ENCODE data around the gene VPS13C.

The VPS13C gene

GRCh38 chr15:62071711-62072308, 11.6 kb upstream of the VPS13C start:
- peak; percentile 59 for TF ChIP-seq CTCF (conservative IDR thresholded peaks at IDR 0.05; ENCODE audit: low read depth, low read length)
- DNase-seq (ENCODE audit: low read depth) = peak; percentile 71
- no peak overlapping the region for H3K4me3 ChIP-seq (ENCODE audit: low read depth, low read length)

DNA sequence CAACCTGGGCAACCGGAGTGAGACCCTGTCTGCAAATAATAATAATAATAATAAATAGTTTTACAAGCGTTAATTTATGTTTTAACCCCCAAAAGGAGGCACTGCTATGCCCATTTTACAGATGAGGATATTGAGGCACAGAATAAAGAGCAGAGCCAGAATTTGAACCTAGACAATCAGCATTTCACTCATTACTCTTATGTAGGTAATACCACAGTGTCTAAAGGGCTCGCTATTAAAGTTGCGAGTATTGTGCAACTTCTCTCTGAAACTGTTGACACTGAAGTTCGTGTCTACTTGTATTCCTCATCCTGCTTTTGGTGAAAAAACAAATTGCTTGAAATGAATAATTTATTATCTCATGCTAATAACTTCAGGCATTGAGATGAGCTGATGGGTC, 9.3 kb upstream of the VPS13C start:
- no peak for DNase-seq (ENCODE audit: low read depth)
- no peak overlapping the region for H3K4me3 ChIP-seq (ENCODE audit: low read depth, low read length)
- TF ChIP-seq CTCF (conservative IDR thresholded peaks at IDR 0.05; ENCODE audit: low read depth, low read length) = no peak

- no peak for TF ChIP-seq CTCF (conservative IDR thresholded peaks at IDR 0.05; ENCODE audit: low read depth, low read length)
- DNase-seq (ENCODE audit: low read depth) = no peak
- H3K4me3 ChIP-seq (ENCODE audit: low read depth, low read length) = no peak overlapping the region
Observed at GRCh38 chr15:62068810-62069167, 8.5 kb upstream of the VPS13C start.

DNA sequence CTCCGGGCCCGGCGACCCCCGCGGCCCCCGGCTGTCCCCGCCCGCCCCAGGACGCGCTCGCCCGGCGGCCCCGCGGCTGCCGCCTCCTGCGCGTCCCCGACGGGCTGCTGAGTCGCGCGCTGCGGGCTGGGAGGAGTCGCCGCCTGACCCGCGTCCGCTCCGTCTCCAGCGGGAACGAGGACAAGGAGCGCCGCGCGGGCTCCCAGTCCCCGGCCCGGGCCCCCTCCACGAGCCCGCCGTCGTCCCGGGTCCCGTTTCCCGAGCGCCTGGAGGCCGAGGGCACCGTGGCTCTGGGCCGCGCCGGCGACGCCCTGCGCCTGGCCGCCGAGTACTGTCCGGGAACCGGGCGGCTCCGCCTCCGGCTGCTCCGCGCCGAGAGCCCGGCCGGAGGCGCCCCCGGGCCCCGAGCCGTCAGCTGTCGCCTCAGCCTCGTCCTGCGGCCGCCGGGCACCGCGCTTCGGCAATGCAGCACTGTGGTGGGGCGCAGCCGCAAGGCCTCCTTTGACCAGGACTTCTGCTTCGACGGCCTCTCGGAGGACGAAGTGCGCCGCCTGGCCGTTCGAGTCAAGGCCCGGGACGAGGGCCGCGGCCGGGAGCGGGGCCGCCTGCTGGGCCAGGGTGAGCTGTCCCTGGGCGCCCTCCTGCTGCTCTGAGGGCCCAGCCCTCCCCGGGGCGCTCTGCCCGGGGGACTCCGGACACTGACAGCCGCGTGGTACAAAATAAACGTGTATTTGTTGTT, 8.0 kb upstream of the VPS13C start:
- no peak for DNase-seq (ENCODE audit: low read depth)
- TF ChIP-seq CTCF (conservative IDR thresholded peaks at IDR 0.05; ENCODE audit: low read depth, low read length) = peak; percentile 2
- H3K4me3 ChIP-seq (ENCODE audit: low read depth, low read length) = peak overlapping the region; percentile 38

- no peak for TF ChIP-seq CTCF (conservative IDR thresholded peaks at IDR 0.05; ENCODE audit: low read depth, low read length)
- peak overlapping the region; percentile 33 for H3K4me3 ChIP-seq (ENCODE audit: low read depth, low read length)
- DNase-seq (ENCODE audit: low read depth) = no peak
Observed at GRCh38 chr15:62067448-62068044, 7.3 kb upstream of the VPS13C start.

- H3K4me3 ChIP-seq (ENCODE audit: low read depth, low read length) = peak within 1 kb of the TSS; percentile 33
- peak; percentile 44 for TF ChIP-seq CTCF (conservative IDR thresholded peaks at IDR 0.05; ENCODE audit: low read depth, low read length)
- peak; percentile 54 for DNase-seq (ENCODE audit: low read depth)
Observed at GRCh38 chr15:62066663-62067447, 6.6 kb upstream of the VPS13C start, which contains the start of gene C2CD4A. Gene C2CD4A, plus strand, starts transcription at chr15:62066977. Its CDS starts 637 bp downstream, at chr15:62067614.

All from choroid plexus epithelial cell (primary cell).